ENCODE results near the gene REXO1.

DNA sequence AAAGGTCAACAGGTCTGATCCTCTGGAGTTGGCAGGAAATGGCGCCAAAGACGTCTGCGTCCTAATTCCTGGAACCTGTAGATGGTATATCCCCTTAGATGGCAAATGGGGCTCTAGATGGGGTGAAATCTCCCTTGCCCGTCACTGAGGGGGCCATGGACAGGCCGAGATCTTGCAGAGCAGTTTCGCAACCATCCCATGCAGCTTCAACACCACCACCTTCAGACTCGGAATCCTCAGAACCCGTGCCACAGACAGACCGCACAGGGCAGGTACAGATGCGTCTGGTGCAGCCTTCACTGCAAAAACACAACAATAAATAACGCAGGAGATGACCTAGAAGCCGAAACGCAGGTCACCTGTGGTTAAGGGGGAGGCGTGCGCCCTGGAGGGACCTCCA lies 17.7 kb downstream of the REXO1 start:
- TF ChIP-seq POLR2AphosphoS5 (IDR thresholded peaks at IDR 0.05; ENCODE audit: low read depth, low read length) (no peak), SIN3A (IDR thresholded peaks at IDR 0.05; ENCODE audit: borderline replicate concordance, insufficient read depth, low read length) (no peak)
- TF ChIP-seq, protein P1, sequence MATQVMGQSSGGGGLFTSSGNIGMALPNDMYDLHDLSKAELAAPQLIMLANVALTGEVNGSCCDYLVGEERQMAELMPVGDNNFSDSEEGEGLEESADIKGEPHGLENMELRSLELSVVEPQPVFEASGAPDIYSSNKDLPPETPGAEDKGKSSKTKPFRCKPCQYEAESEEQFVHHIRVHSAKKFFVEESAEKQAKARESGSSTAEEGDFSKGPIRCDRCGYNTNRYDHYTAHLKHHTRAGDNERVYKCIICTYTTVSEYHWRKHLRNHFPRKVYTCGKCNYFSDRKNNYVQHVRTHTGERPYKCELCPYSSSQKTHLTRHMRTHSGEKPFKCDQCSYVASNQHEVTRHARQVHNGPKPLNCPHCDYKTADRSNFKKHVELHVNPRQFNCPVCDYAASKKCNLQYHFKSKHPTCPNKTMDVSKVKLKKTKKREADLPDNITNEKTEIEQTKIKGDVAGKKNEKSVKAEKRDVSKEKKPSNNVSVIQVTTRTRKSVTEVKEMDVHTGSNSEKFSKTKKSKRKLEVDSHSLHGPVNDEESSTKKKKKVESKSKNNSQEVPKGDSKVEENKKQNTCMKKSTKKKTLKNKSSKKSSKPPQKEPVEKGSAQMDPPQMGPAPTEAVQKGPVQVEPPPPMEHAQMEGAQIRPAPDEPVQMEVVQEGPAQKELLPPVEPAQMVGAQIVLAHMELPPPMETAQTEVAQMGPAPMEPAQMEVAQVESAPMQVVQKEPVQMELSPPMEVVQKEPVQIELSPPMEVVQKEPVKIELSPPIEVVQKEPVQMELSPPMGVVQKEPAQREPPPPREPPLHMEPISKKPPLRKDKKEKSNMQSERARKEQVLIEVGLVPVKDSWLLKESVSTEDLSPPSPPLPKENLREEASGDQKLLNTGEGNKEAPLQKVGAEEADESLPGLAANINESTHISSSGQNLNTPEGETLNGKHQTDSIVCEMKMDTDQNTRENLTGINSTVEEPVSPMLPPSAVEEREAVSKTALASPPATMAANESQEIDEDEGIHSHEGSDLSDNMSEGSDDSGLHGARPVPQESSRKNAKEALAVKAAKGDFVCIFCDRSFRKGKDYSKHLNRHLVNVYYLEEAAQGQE (IDR thresholded peaks at IDR 0.05; ENCODE audit: insufficient read depth in 1 of 2, low read depth in 2 of 2, low read length in 2 of 2): no peak

Data from PFSK-1 (cell line).